B cell (primary cell): Measurements from ENCODE around the gene CCND1. TPM values are rescaled to one million over a fixed set of nuclear protein-coding genes. Genes with fewer than 3 reads are reported as not detected.
A peak's percentile ranks its signal among the peaks of the same experiment; 100 is the strongest.

ENCODE experiments used
- ATAC-seq: fragments of 200-7000 bp; cut with Tn5 transposase; one replicate; pipeline ENCODE4 v1.10.0; 2021; ENCODE audit warnings: low read depth, mild to moderate bottlenecking, moderate number of reproducible peaks, moderate library complexity
- CTCF ChIA-PET: fragments of 350-600 bp; sonication (Branson Sonifier 250); formaldehyde crosslinking; loops from one replicate; lab custom pipeline; 2021; ENCODE audit warnings: antibody characterized with exemption, inconsistent platforms; lab: Charles Lee
- POLR2A ChIA-PET: fragments of 350-600 bp; sonication (Branson Sonifier 250); formaldehyde crosslinking; loops from one replicate; lab custom pipeline; 2021; ENCODE audit warnings: antibody characterized with exemption; lab: Charles Lee
- DNase-seq: peaks from one replicate; pipeline ENCODE4 v3.0.0; 2013
- H2AFZ ChIP-seq: 2 replicates; pipeline ENCODE4 v1.6.1; 2012; ENCODE audit warnings: mild to moderate bottlenecking, low read depth, low read length; ENCODE audit not compliant: insufficient read depth, poor library complexity, severe bottlenecking
- H3K27ac ChIP-seq, 2 donors: 1 replicate in 1 of 2; 2 replicates in 1 of 2; pipeline ENCODE4 v1.5.1; 2012 to 2013; ENCODE audit warnings: low read length in 2 of 2, mild to moderate bottlenecking in 2 of 2, moderate library complexity in 1 of 2
- H3K27me3 ChIP-seq, 4 experiments: fragments of 200-600 bp in 1 of 4; sonication (generic) in 1 of 4; replicated peaks in 1 of 4; 1 replicate in 2 of 4; 2 replicates in 2 of 4; pipeline versions ENCODE4 v1.6.1 to v1.7.0; 2013 to 2016; ENCODE audit warnings: low read length in 3 of 4, mild to moderate bottlenecking in 2 of 4, mixed read lengths in 1 of 4, moderate library complexity in 1 of 4; ENCODE audit not compliant: insufficient read depth in 4 of 4, control insufficient read depth in 3 of 4; ENCODE audit errors: control extremely low read depth in 1 of 4
- H3K36me3 ChIP-seq, 2 experiments: replicated peaks in 1 of 2; 1 replicate in 1 of 2; 2 replicates in 1 of 2; pipeline versions ENCODE4 v1.6.1 to v1.7.1; 2013; ENCODE audit warnings: low read length in 1 of 2; ENCODE audit not compliant: insufficient read depth in 2 of 2, control insufficient read depth in 1 of 2; ENCODE audit errors: control extremely low read depth in 1 of 2, extremely low read depth in 1 of 2
- H3K4me1 ChIP-seq, 2 donors: fragments of 200-600 bp in 1 of 2; sonication (generic) in 1 of 2; 1 replicate in 1 of 2; 2 replicates in 1 of 2; pipeline versions ENCODE4 v1.5.1 to v1.6.1; 2013 to 2017; ENCODE audit warnings: low read length in 2 of 2; ENCODE audit not compliant: control insufficient read depth in 2 of 2, insufficient read depth in 2 of 2
- H3K4me2 ChIP-seq: replicated peaks from 2 replicates; pipeline ENCODE3; 2012; ENCODE audit warnings: mild to moderate bottlenecking, low read depth, low read length; ENCODE audit not compliant: poor library complexity, severe bottlenecking
- H3K4me3 ChIP-seq, 5 experiments: fragments of 200-600 bp in 1 of 5; sonication (generic) in 1 of 5; 1 replicate in 3 of 5; 2 replicates in 2 of 5; pipeline versions ENCODE4 v1.5.1 to v1.7.0; 2011 to 2016; ENCODE audit warnings: low read length in 4 of 5, mild to moderate bottlenecking in 4 of 5, low read depth in 2 of 5, control low read depth in 1 of 5, moderate library complexity in 1 of 5; ENCODE audit not compliant: insufficient read depth in 1 of 5; ENCODE audit errors: control extremely low read depth in 1 of 5, extremely low read depth in 1 of 5
- H3K79me2 ChIP-seq: fragments of 200-600 bp; sonication (generic); one replicate; pipeline ENCODE4 v1.6.0; 2016; ENCODE audit warnings: low read length; ENCODE audit not compliant: control insufficient read depth, insufficient read depth
- H3K9ac ChIP-seq: fragments of 200-600 bp; sonication (generic); 2 replicates; pipeline ENCODE4 v1.6.1; 2017; ENCODE audit warnings: mild to moderate bottlenecking, low read length, moderate library complexity
- H3K9me3 ChIP-seq, 3 donors: one replicate each; pipeline versions ENCODE4 v1.6.1 to v1.7.1; 2013; ENCODE audit warnings: low read length in 2 of 3; ENCODE audit not compliant: control insufficient read depth in 2 of 3, insufficient read depth in 1 of 3; ENCODE audit errors: control extremely low read depth in 1 of 3
- H4K20me1 ChIP-seq: 2 replicates; pipeline ENCODE4 v1.6.0; 2012; ENCODE audit warnings: mild to moderate bottlenecking, low read length; ENCODE audit not compliant: insufficient read depth, control insufficient read depth, poor library complexity, severe bottlenecking
- H3K27ac Mint-ChIP-seq: one replicate; pipeline ENCODE4 v1.8.0; 2021; ENCODE audit warnings: mixed read lengths
- H3K27me3 Mint-ChIP-seq: one replicate; pipeline ENCODE4 v1.8.0; 2021; ENCODE audit warnings: mixed read lengths
- H3K4me1 Mint-ChIP-seq: one replicate; pipeline ENCODE4 v1.8.0; 2021; ENCODE audit warnings: mixed read lengths
- H3K4me3 Mint-ChIP-seq: one replicate; pipeline ENCODE4 v1.8.0; 2021; ENCODE audit warnings: mixed read lengths
- H3K9me3 Mint-ChIP-seq: one replicate; pipeline ENCODE4 v1.8.0; 2022; ENCODE audit warnings: mixed read lengths; ENCODE audit not compliant: insufficient read depth
- EZH2 ChIP-seq: IDR thresholded peaks from 2 replicates; pipeline ENCODE4 v1.6.1; 2012; ENCODE audit warnings: borderline replicate concordance, low read depth, mild to moderate bottlenecking, moderate library complexity, low read length; ENCODE audit not compliant: insufficient read depth, poor library complexity, severe bottlenecking
- WGBS: methylation state at CpG from one replicate; pipeline ENCODE4 v1.1.5; 2013; ENCODE audit warnings: missing lambda C conversion rate; ENCODE audit not compliant: insufficient coverage; 5-methylcytosine and 5-hydroxymethylcytosine counted together
- intact Hi-C: fragments of 100-400 bp; cut with micrococcal nuclease; formaldehyde crosslinking; loops from one replicate; pipeline ENCODE4 v1.10.0; 2022
- polyA plus RNA-seq: library from polyadenylated mRNA; depleted of rRNA; stranded (reverse); fragments of >200 nt; gene quantifications from 2 replicates; pipeline ENCODE4 v1.2.3, GENCODE V29; 2012
- total RNA-seq, 2 donors: library from RNA; stranded (reverse); fragments of 120-200 nt in 1 of 2; gene quantifications; 1 replicate in 1 of 2; 2 replicates in 1 of 2; pipeline versions ENCODE4 v1.2.3 to v1.2.4, GENCODE V29; 2013 to 2022
- TF ChIP-seq, protein P1 (sequence below): fragments of 200-600 bp; IDR thresholded peaks from one replicate; pipeline ENCODE4 v1.8.0; 2022; ENCODE audit warnings: antibody characterized with exemption, mild to moderate bottlenecking

The CCND1 gene
- total and polyA plus RNA-seq, 2 donors (not counting 1 experiment from before 2014, with no cell fraction given) = 4.9 to 8.8 TPM

DNA sequence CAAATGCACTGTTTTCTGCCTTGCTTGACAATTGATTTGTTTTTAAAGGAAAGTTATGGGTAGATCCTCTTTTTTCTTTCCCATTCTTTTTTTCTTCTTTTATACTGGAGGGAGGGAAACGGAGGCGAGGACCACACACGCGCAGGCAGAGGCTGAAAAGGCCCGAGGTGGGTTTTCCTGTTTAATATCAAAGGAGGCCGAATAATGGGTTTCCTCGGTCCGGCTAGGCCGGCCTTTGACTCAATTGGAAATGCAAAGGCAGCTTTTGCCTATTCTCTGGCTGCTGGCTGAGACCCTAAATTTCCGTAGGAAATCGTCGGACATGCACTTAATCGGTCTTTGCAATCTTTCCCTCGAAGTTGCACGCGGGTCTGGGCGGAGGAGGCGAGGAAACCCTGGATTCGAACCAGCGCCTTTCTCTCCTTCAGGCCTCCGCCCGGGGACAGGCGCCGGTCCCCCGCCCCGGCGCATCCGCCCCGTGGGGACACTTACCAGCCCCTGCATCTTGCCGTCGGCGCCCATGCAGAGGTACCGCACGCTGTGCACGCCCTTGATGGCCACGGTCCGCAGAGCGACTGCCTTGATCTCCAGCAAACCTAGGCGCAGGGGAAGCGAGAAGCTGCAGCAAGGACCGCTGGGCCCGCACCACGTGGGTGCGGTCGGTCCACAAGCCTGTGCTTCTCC is 62.0 kb downstream of the CCND1 start:
- Mint-ChIP-seq H3K27ac (no peak overlapping the region), H3K4me3 (peak overlapping the region; percentile 41), H3K4me1 (peaks cover 24% of the 10 kb centered on the region), H3K27me3 (peaks cover 39% of the 10 kb centered on the region), H3K9me3 (no peaks in the 10 kb centered on the region)
- TF ChIP-seq, protein P1, sequence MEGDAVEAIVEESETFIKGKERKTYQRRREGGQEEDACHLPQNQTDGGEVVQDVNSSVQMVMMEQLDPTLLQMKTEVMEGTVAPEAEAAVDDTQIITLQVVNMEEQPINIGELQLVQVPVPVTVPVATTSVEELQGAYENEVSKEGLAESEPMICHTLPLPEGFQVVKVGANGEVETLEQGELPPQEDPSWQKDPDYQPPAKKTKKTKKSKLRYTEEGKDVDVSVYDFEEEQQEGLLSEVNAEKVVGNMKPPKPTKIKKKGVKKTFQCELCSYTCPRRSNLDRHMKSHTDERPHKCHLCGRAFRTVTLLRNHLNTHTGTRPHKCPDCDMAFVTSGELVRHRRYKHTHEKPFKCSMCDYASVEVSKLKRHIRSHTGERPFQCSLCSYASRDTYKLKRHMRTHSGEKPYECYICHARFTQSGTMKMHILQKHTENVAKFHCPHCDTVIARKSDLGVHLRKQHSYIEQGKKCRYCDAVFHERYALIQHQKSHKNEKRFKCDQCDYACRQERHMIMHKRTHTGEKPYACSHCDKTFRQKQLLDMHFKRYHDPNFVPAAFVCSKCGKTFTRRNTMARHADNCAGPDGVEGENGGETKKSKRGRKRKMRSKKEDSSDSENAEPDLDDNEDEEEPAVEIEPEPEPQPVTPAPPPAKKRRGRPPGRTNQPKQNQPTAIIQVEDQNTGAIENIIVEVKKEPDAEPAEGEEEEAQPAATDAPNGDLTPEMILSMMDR = no peak
- no peak for TF ChIP-seq EZH2
- ChIA-PET POLR2A (no interaction called here), CTCF (no interaction called here)
- Histone ChIP-seq H3K4me3 (no peak overlapping the region), H3K9me3 (peaks cover 0 to 8% (median 0%) of the 10 kb centered on the region in 3 donors), H3K79me2 (no peaks in the 10 kb centered on the region), H4K20me1 (no peaks in the 10 kb centered on the region), H3K4me2 (peak overlapping the region; percentile 52), H3K4me1 (peaks cover 26 to 39% of the 10 kb centered on the region in 2 donors), H3K36me3 (no peaks in the 10 kb centered on the region), H2AFZ (no peak overlapping the region), H3K9ac (no peak overlapping the region), H3K27me3 (peaks cover 0 to 76% (median 32%) of the 10 kb centered on the region in 4 experiments), H3K27ac (no peak overlapping the region)
- peak; percentile 31 for DNase-seq
- no peak for ATAC-seq
- WGBS = 5% methylated on average over 44 of the region's 45 CpGs
- intact Hi-C loops = no loop called here

DNA sequence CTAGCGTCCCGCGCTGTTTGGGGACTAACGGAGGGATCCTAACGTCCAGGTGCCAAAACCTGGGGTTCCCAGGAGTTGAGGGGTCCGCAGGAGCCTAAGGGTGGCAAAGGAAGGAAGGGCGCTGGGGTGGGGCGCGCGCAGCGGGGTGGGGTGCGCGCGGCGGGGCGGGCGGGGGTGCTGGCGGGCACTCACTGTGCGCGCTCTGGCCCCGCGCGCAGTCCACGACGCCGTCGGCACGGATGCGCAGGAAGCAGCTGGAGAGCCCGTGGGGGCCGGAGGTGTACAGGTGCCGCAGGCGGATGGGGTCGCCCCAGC is 62.5 kb downstream of the CCND1 start:
- peak overlapping the region; percentile 52 for H3K4me2 ChIP-seq
- peaks cover 0 to 74% (median 32%) of the 10 kb centered on the region in 4 experiments for H3K27me3 ChIP-seq
- H3K79me2 ChIP-seq = no peaks in the 10 kb centered on the region
- no peak overlapping the region for H3K9ac ChIP-seq
- 5% methylated on average over 34 of the region's 34 CpGs for WGBS
- Mint-ChIP-seq H3K9me3 (no peaks in the 10 kb centered on the region), H3K4me1 (peaks cover 24% of the 10 kb centered on the region), H3K27ac (no peak overlapping the region), H3K4me3 (peak overlapping the region; percentile 41), H3K27me3 (peaks cover 39% of the 10 kb centered on the region)
- ATAC-seq (no peak), DNase-seq (no peak)
- intact Hi-C loops = no loop called here
- TF ChIP-seq, protein P1 = no peak
- no peak for TF ChIP-seq EZH2
- no peak overlapping the region for H2AFZ ChIP-seq
- no peaks in the 10 kb centered on the region for H3K36me3 ChIP-seq
- no peak overlapping the region for H3K27ac ChIP-seq
- H3K9me3 ChIP-seq = peaks cover 0 to 8% (median 0%) of the 10 kb centered on the region in 3 donors
- peaks cover 26 to 39% of the 10 kb centered on the region in 2 donors for H3K4me1 ChIP-seq
- CTCF ChIA-PET = no interaction called here
- POLR2A ChIA-PET = no interaction called here
- H3K4me3 ChIP-seq = no peak overlapping the region
- H4K20me1 ChIP-seq = no peaks in the 10 kb centered on the region
